GM23248 (cell line): ENCODE measurements around the gene KIRREL1.

Source experiments
- EZH2 ChIP-seq: fragments of 200-600 bp; sonication (generic); IDR thresholded peaks from 2 replicates; pipeline ENCODE4 v1.6.1; 2018; ENCODE audit warnings: antibody characterized with exemption, mild to moderate bottlenecking; ENCODE audit not compliant: insufficient read depth, poor library complexity, severe bottlenecking
- EZH2phosphoT487 ChIP-seq: fragments of 200-600 bp; sonication (generic); IDR thresholded peaks from 2 replicates; pipeline ENCODE4 v1.6.1; 2018; ENCODE audit warnings: antibody characterized with exemption, moderate library complexity, mild to moderate bottlenecking, low read depth; ENCODE audit not compliant: insufficient read depth

GRCh38 chr1:157966031-157966537 is 27.4 kb upstream of the KIRREL1 start:
- TF ChIP-seq EZH2 (no peak), EZH2phosphoT487 (no peak)
